Measurements from ENCODE around the gene BNC2.
A peak's percentile ranks its signal among the peaks of the same experiment; 100 is the strongest.

DNA sequence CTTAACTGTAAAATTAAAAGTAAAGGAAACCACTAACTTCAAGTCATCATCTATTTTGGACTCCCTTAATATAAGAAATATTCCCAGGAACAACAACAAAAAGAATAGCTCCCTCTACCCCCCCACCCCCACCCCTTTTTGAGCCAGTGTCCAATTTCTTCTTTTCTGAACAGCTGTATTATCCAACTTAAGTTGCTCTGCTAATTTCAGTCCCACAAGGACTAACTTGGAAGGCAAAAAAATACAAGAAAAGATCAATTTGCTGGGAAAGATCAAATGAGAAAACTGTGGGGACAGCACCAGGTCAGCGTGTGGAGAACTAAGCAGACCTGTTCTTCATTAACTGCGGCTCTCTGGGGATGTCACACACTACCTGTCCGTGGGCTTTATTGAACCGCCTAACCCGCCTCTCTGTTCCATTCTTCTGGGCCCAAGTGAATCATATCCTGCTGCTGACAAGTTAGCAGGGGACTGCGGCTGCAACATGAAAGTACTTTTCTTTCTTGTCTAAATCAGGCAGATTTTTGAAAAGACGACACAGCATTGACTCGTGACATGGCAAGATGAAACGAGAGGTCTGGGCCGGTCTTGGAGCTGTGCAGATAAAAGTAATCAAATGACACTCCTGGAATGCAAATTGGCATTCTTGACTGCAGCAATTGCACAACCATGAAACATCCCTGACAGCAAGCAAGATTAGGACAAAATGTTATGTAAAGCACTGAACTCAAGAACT, 2.7 kb downstream of the BNC2 start:
- peak in 2 of 3 donors; percentile 53 to 72 for TF ChIP-seq POLR2AphosphoS5 (IDR thresholded peaks at IDR 0.05)
- TF ChIP-seq CTCF (IDR thresholded peaks at IDR 0.05) = no peak
- no peak for TF ChIP-seq POLR2A (IDR thresholded peaks at IDR 0.05)
- no peak for TF ChIP-seq EP300 (IDR thresholded peaks at IDR 0.05; ENCODE audit: low read depth)
